Chondrocyte (in vitro differentiated cells): ENCODE results near the gene ZAR1L. TPM values are rescaled to one million over a fixed set of nuclear protein-coding genes. Genes with fewer than 3 reads are reported as not detected.

Experiments
- DNase-seq: peaks from one replicate; pipeline ENCODE4 v3.0.0; 2021; ENCODE audit warnings: mixed read lengths, low spot score
- H3K27ac Mint-ChIP-seq: one replicate; pipeline ENCODE4 v1.8.0; 2021; ENCODE audit warnings: mild to moderate bottlenecking, moderate library complexity, mixed read lengths; ENCODE audit not compliant: unreplicated experiment
- H3K27me3 Mint-ChIP-seq: 2 replicates; pipeline ENCODE4 v1.8.0; 2021; ENCODE audit warnings: low read depth, mixed read lengths
- H3K36me3 Mint-ChIP-seq: 2 replicates; pipeline ENCODE4 v1.8.0; 2021; ENCODE audit warnings: low read depth, mixed read lengths
- H3K4me1 Mint-ChIP-seq: 2 replicates; pipeline ENCODE4 v1.8.0; 2021; ENCODE audit warnings: low read depth, mild to moderate bottlenecking, mixed read lengths
- H3K4me3 Mint-ChIP-seq: one replicate; pipeline ENCODE4 v1.8.0; 2021; ENCODE audit warnings: mild to moderate bottlenecking, moderate library complexity, mixed read lengths; ENCODE audit not compliant: unreplicated experiment
- H3K9me3 Mint-ChIP-seq: 2 replicates; pipeline ENCODE4 v1.8.0; 2021; ENCODE audit warnings: low read depth, mixed read lengths
- total RNA-seq: library from RNA; stranded (reverse); gene quantifications from 3 replicates; pipeline ENCODE4 v1.2.1, GENCODE V29; 2021
- TF ChIP-seq, protein P1 (sequence below): fragments of 200-600 bp; sonication (generic); IDR thresholded peaks from 2 replicates; pipeline ENCODE4 v1.5.0; 2021; ENCODE audit warnings: antibody characterized with exemption, mild to moderate bottlenecking, moderate library complexity

Gene ZAR1L
- total RNA-seq, 1 donor from 2014 or later = not detected

DNA sequence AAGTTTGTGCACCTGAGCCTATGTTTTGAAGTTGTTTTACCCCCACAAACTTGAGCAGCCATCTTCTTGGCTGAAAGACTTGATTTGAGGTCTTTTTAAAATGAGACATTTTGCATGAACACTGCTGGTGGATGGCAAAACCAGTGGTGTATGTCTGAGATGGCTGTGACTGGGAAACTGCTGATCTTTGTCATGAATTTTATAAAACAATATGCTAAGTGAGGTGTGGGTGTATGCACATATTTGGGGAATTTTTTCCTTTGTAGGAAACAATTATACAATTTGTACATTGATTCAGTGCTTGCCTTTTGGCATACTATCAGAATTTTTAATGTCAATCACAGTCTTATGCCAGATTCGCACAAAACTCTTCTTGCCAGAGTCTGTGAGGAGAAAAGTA, 52.5 kb downstream of the ZAR1L start:
- H3K4me3 Mint-ChIP-seq = no peak overlapping the region

GRCh38 chr13:32262165-32262564, 53.0 kb downstream of the ZAR1L start:
- no peaks in the 10 kb centered on the region for H3K27me3 Mint-ChIP-seq
- H3K36me3 Mint-ChIP-seq = peaks cover 14% of the 10 kb centered on the region
- no peaks in the 10 kb centered on the region for H3K9me3 Mint-ChIP-seq
- DNase-seq = no peak
- H3K27ac Mint-ChIP-seq = peak overlapping the region; percentile 91
- TF ChIP-seq, protein P1, sequence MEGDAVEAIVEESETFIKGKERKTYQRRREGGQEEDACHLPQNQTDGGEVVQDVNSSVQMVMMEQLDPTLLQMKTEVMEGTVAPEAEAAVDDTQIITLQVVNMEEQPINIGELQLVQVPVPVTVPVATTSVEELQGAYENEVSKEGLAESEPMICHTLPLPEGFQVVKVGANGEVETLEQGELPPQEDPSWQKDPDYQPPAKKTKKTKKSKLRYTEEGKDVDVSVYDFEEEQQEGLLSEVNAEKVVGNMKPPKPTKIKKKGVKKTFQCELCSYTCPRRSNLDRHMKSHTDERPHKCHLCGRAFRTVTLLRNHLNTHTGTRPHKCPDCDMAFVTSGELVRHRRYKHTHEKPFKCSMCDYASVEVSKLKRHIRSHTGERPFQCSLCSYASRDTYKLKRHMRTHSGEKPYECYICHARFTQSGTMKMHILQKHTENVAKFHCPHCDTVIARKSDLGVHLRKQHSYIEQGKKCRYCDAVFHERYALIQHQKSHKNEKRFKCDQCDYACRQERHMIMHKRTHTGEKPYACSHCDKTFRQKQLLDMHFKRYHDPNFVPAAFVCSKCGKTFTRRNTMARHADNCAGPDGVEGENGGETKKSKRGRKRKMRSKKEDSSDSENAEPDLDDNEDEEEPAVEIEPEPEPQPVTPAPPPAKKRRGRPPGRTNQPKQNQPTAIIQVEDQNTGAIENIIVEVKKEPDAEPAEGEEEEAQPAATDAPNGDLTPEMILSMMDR = no peak
- H3K4me1 Mint-ChIP-seq = peaks cover 50% of the 10 kb centered on the region
- H3K4me3 Mint-ChIP-seq = no peak overlapping the region

More for the DNA sequence above, 52.5 kb downstream of the ZAR1L start:
- H3K9me3 Mint-ChIP-seq = no peaks in the 10 kb centered on the region
- H3K4me1 Mint-ChIP-seq = peaks cover 50% of the 10 kb centered on the region
- no peak overlapping the region for H3K27ac Mint-ChIP-seq
- H3K27me3 Mint-ChIP-seq = no peaks in the 10 kb centered on the region
- TF ChIP-seq, protein P1 = no peak
- H3K36me3 Mint-ChIP-seq = peaks cover 16% of the 10 kb centered on the region
- no peak for DNase-seq

DNA sequence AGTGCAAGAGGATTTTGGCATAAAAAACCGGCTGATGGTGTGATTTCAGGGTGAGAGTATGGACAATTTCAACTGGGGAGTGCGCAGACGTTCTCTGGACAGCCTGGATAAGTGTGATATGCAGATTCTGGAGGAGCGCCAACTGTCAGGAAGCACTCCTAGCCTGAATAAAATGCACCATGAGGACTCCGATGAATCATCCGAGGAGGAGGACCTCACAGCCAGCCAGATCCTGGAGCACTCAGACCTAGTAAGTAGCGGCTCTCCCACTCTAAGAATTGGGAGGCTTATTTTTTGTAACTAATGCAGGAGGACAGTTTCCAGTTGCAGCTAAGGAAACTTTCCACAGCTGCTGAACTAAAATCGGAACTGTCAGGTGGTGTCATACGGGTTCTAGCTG, 53.6 kb downstream of the ZAR1L start:
- no peak overlapping the region for H3K4me3 Mint-ChIP-seq
- peaks cover 13% of the 10 kb centered on the region for H3K36me3 Mint-ChIP-seq
- peak overlapping the region; percentile 91 for H3K27ac Mint-ChIP-seq
- no peak for DNase-seq
- TF ChIP-seq, protein P1 = no peak
- no peaks in the 10 kb centered on the region for H3K27me3 Mint-ChIP-seq
- peaks cover 56% of the 10 kb centered on the region for H3K4me1 Mint-ChIP-seq
- no peaks in the 10 kb centered on the region for H3K9me3 Mint-ChIP-seq

DNA sequence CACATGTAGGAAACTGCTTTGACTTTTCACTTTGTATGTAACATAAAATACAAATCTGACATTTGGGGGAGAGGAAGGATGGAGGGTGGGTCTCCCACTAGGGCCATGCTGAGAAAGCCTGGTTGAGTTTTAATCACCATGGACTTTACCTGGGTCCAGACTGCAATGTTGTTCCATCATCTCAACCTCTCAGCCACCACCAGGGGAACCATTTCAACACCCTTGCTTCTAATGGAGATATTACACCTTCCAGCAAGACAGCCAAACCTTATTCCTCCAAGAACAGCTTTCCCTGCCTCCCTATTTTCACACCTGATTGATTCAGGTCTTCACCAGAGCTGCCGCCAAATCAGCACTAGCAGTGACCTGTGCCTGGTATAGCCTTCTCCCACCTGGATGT, 56.0 kb downstream of the ZAR1L start:
- Mint-ChIP-seq H3K9me3 (no peaks in the 10 kb centered on the region), H3K4me3 (no peak overlapping the region), H3K27me3 (no peaks in the 10 kb centered on the region), H3K4me1 (peaks cover 75% of the 10 kb centered on the region), H3K36me3 (peaks cover 2% of the 10 kb centered on the region), H3K27ac (no peak overlapping the region)
- TF ChIP-seq, protein P1 = peak; percentile 23
- no peak for DNase-seq

GRCh38 chr13:32257649-32258048, 57.5 kb downstream of the ZAR1L start:
- Mint-ChIP-seq H3K4me1 (peaks cover 75% of the 10 kb centered on the region), H3K4me3 (no peak overlapping the region), H3K9me3 (no peaks in the 10 kb centered on the region), H3K27ac (no peak overlapping the region), H3K27me3 (no peaks in the 10 kb centered on the region), H3K36me3 (peaks cover 5% of the 10 kb centered on the region)
- TF ChIP-seq, protein P1 = no peak
- no peak for DNase-seq
